SKM-1 treated with dmso at 0.1 percent for 144 hours (cell line): ENCODE data around the gene RETSAT.
"Not testable (repeated sequence)": the region's sequence is repeated elsewhere in the genome, so short reads cannot be mapped to it uniquely, and the experiment has no call there.

Experiments used
- DNase-seq: peaks from one replicate; lab custom pipeline; 2025; ENCODE audit not compliant: unreplicated experiment; lab: John Stamatoyannopoulos, UW

RETSAT gene

GRCh38 chr2:85334928-85335327 lies 19.4 kb downstream of the RETSAT start:
- DNase-seq, result no peak

GRCh38 chr2:85333877-85334276 lies 20.5 kb downstream of the RETSAT start:
- not testable (repeated sequence) for DNase-seq

GRCh38 chr2:85330839-85331636 lies 23.3 kb downstream of the RETSAT start:
- DNase-seq, result no peak

GRCh38 chr2:85329701-85330100 lies 24.6 kb downstream of the RETSAT start:
- not testable (repeated sequence) for DNase-seq

- DNase-seq, result no peak
These were observed 25.1 kb downstream of the RETSAT start for GRCh38 chr2:85329181-85329651.

- peak; percentile 98 for DNase-seq
These were observed 26.3 kb downstream of the RETSAT start, which contains the start of gene TGOLN2 for GRCh38 chr2:85327822-85328617. TGOLN2 (minus strand) TSS chr2:85327989; CDS start chr2:85327962, 27 bp downstream.

- DNase-seq, result no peak
These were observed 27.0 kb downstream of the RETSAT start for GRCh38 chr2:85327160-85327821.

- DNase-seq, result peak; percentile 97
These were observed 27.7 kb downstream of the RETSAT start for GRCh38 chr2:85326406-85327159.

- DNase-seq, result no peak
These were observed 28.9 kb downstream of the RETSAT start for GRCh38 chr2:85325466-85325811.

- peak; percentile 41 for DNase-seq
These were observed 29.5 kb downstream of the RETSAT start for GRCh38 chr2:85324639-85325465.

- not testable (repeated sequence) for DNase-seq
These were observed 30.4 kb downstream of the RETSAT start for GRCh38 chr2:85323988-85324367.

- no peak for DNase-seq
These were observed 30.9 kb downstream of the RETSAT start for GRCh38 chr2:85323351-85323987.

- no peak for DNase-seq
These were observed 34.5 kb downstream of the RETSAT start for GRCh38 chr2:85319796-85320195.

GRCh38 chr2:85318222-85319074 lies 35.9 kb downstream of the RETSAT start:
- DNase-seq, result no peak

GRCh38 chr2:85315921-85316320 lies 38.4 kb downstream of the RETSAT start:
- DNase-seq, result not testable (repeated sequence)

- DNase-seq, result no peak
These were observed 39.5 kb downstream of the RETSAT start for GRCh38 chr2:85314884-85315242.

GRCh38 chr2:85312404-85312803 lies 41.9 kb downstream of the RETSAT start:
- no peak for DNase-seq

GRCh38 chr2:85310330-85310729 lies 44.0 kb downstream of the RETSAT start:
- DNase-seq, result no peak
